HG02852 (cell line): ENCODE results near the gene ZNF667.

Experiments
- ATAC-seq: cut with Tn5 transposase; IDR thresholded peaks from one replicate; pipeline ENCODE4 v1.9.1; 2021; ENCODE audit warnings: mild to moderate bottlenecking, moderate library complexity; ENCODE audit not compliant: unreplicated experiment

The ZNF667 gene

DNA sequence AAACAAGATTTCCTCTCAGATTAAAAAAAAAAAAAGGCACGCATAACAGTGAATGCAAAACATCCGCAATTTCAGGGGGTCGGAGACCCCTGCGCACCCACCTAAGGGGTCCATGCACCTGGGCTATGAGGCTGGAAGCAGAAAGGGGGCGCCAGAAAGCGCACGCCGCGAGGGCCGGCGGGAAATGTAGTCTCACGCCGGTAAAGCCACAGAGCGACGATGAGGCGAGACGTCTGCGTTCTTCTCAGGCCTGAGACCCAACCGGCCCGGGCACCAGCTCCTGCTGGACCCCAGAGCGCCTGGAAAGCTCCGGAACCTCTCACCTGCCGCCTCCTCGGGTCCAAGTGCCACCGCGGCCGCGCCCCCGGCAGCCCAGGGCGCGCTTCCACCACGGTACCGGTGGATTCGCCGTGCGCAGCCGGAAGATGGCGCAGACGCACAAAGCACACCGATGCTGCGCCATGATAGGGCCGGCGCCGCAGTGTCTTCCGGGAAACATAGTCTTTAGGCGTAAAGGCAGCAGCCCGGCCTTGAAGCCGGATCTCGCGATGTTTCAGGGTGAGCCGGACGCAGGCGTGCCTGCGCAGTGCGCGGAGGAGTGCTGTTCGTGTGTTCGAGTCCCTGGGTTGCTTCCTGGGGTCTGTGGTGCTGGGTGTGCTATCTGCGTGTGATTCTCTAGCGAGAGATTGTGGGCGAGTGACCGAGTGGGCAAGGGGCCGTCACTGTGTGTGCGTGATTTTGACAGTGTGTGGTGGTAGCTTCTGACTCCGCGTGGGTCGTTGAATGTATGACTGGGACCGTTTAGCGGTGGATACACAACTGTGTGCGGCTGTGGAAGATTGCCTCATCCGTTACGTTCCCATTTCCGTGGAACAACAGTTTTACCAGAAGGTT, 83.8 kb downstream of the ZNF667 start, which contains the start of gene ZNF582:
ZNF582 (minus strand) TSS at position 416 of the 894 bp plus-strand sequence. CDS start 1,782 bp downstream, outside the sequence.
- ATAC-seq, result peak; percentile 97
